GM18873 (cell line): ENCODE results near the gene SLC25A6.
"Not testable (repeated sequence)": the region's sequence is repeated elsewhere in the genome, so short reads cannot be mapped to it uniquely, and the experiment has no call there.

Experiments
- ATAC-seq: cut with Tn5 transposase; IDR thresholded peaks from one replicate; pipeline ENCODE4 v1.9.1; 2021; ENCODE audit warnings: mild to moderate bottlenecking, moderate library complexity, moderate number of reproducible peaks; ENCODE audit not compliant: unreplicated experiment, low FRiP score

Gene SLC25A6

GRCh38 chrX:1358793-1359476 is 33.0 kb downstream of the SLC25A6 start:
- ATAC-seq, result no peak

GRCh38 chrX:1357993-1358392 is 33.9 kb downstream of the SLC25A6 start:
- no peak for ATAC-seq

GRCh38 chrX:1355131-1356046 is 36.5 kb downstream of the SLC25A6 start:
- ATAC-seq, result no peak

GRCh38 chrX:1354036-1355019 is 37.6 kb downstream of the SLC25A6 start:
- ATAC-seq, result no peak

GRCh38 chrX:1351981-1352714 is 39.8 kb downstream of the SLC25A6 start:
- ATAC-seq, result no peak

GRCh38 chrX:1349606-1350005 is 42.3 kb downstream of the SLC25A6 start:
- not testable (repeated sequence) for ATAC-seq

- no peak for ATAC-seq
Observed at GRCh38 chrX:1341545-1342184, 50.2 kb downstream of the SLC25A6 start.

GRCh38 chrX:1336948-1337779 is 54.7 kb downstream of the SLC25A6 start:
- ATAC-seq, result no peak

- no peak for ATAC-seq
Observed at GRCh38 chrX:1336331-1336943, 55.5 kb downstream of the SLC25A6 start, which contains the start of gene IL3RA. TSS of gene IL3RA (plus strand) at chrX:1336785. CDS start at chrX:1341766, 4,981 bp downstream.
